Measurements from ENCODE around the gene RUNX1. TPM values are rescaled to one million over a fixed set of nuclear protein-coding genes. Genes with fewer than 3 reads are reported as not detected.

Gene RUNX1
- total RNA-seq, 1 donor from 2014 or later = 0.47 TPM

DNA sequence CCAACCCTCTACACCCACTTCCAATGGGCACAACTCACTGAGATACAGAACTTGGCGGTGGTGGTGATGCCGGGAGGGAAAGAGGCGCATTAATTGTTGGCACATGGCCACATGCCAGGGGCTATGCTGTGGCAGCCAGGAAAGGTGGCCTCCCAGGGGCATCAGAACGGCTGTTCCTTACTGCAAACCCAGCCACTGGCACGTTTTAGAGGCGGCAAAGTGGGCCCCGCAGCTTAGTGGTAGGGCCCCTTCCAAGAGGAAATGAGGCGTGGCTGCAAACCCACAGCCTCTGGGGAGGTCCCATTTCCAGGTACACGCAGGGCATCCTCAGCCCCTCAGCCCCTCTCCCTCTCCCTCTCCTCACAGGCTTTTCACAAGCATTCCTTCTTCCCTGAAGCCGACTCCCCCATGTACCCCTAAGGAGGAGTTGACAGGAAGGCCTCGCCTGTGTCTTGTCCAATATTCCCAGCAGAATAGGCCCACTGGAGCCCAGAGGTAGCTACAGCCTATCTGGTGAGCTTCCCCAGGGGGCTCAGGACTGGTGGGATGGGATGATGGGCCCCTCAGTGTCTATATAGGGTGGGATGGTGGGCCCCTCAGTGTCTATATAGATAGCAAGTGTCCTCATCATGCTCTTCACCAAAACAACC, 214.1 kb downstream of the RUNX1 start:
- H3K27me3 Mint-ChIP-seq (ENCODE audit: unreplicated experiment) = no peaks in the 10 kb centered on the region
- H3K4me1 Mint-ChIP-seq (ENCODE audit: low read depth, unreplicated experiment) = no peaks in the 10 kb centered on the region
- H3K27ac Mint-ChIP-seq (ENCODE audit: unreplicated experiment) = no peak overlapping the region
- DNase-seq = no peak
- H3K36me3 Mint-ChIP-seq (ENCODE audit: unreplicated experiment) = no peaks in the 10 kb centered on the region
- no peaks in the 10 kb centered on the region for H3K9me3 Mint-ChIP-seq (ENCODE audit: unreplicated experiment)
- no peak overlapping the region for H3K4me3 Mint-ChIP-seq (ENCODE audit: unreplicated experiment)
- TF ChIP-seq, protein P1, sequence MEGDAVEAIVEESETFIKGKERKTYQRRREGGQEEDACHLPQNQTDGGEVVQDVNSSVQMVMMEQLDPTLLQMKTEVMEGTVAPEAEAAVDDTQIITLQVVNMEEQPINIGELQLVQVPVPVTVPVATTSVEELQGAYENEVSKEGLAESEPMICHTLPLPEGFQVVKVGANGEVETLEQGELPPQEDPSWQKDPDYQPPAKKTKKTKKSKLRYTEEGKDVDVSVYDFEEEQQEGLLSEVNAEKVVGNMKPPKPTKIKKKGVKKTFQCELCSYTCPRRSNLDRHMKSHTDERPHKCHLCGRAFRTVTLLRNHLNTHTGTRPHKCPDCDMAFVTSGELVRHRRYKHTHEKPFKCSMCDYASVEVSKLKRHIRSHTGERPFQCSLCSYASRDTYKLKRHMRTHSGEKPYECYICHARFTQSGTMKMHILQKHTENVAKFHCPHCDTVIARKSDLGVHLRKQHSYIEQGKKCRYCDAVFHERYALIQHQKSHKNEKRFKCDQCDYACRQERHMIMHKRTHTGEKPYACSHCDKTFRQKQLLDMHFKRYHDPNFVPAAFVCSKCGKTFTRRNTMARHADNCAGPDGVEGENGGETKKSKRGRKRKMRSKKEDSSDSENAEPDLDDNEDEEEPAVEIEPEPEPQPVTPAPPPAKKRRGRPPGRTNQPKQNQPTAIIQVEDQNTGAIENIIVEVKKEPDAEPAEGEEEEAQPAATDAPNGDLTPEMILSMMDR (IDR thresholded peaks at IDR 0.05; ENCODE audit: partially characterized antibody, unreplicated experiment) = no peak

DNA sequence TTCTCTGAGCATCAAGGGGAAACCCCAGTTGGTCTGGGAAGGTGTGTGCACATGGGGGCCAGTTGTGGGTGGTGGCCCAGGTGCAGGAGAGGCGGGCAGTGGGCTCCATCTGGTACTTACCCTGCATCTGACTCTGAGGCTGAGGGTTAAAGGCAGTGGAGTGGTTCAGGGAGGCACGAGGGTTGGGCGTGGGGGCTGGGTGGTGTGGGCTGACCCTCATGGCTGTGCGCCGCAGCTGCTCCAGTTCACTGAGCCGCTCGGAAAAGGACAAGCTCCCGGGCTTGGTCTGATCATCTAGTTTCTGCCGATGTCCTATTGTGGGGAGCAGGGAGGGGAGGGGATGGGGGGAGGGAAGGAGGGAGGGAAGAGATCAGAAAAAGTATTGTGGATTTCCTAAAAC, 214.8 kb downstream of the RUNX1 start:
- Mint-ChIP-seq H3K9me3 (ENCODE audit: unreplicated experiment) (no peaks in the 10 kb centered on the region), H3K27ac (ENCODE audit: unreplicated experiment) (no peak overlapping the region), H3K4me1 (ENCODE audit: low read depth, unreplicated experiment) (no peaks in the 10 kb centered on the region), H3K36me3 (ENCODE audit: unreplicated experiment) (no peaks in the 10 kb centered on the region), H3K4me3 (ENCODE audit: unreplicated experiment) (no peak overlapping the region), H3K27me3 (ENCODE audit: unreplicated experiment) (no peaks in the 10 kb centered on the region)
- DNase-seq = no peak
- TF ChIP-seq, protein P1 (IDR thresholded peaks at IDR 0.05; ENCODE audit: partially characterized antibody, unreplicated experiment) = no peak

DNA sequence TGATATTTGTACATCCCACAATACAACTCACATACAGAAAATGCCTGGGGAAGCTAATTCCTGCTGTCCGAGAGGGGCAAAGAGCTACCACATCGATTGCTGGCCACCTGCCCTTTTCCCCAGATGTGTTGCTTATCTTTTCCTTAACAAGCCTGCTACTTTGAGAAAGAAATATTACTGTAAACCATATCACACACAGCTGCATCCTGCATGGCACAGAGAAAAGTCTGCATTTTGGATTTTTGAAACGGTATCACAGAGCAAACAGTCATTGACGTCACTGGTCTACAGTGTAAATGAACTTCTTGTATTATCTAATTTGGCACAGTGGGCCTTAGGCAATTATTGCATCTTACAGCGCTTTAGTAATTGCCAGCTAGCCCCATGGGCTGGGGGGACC, 215.6 kb downstream of the RUNX1 start:
- H3K9me3 Mint-ChIP-seq (ENCODE audit: unreplicated experiment) = no peaks in the 10 kb centered on the region
- H3K27me3 Mint-ChIP-seq (ENCODE audit: unreplicated experiment) = no peaks in the 10 kb centered on the region
- TF ChIP-seq, protein P1 (IDR thresholded peaks at IDR 0.05; ENCODE audit: partially characterized antibody, unreplicated experiment) = no peak
- no peaks in the 10 kb centered on the region for H3K4me1 Mint-ChIP-seq (ENCODE audit: low read depth, unreplicated experiment)
- DNase-seq = no peak
- no peak overlapping the region for H3K27ac Mint-ChIP-seq (ENCODE audit: unreplicated experiment)
- H3K4me3 Mint-ChIP-seq (ENCODE audit: unreplicated experiment) = no peak overlapping the region
- no peaks in the 10 kb centered on the region for H3K36me3 Mint-ChIP-seq (ENCODE audit: unreplicated experiment)

DNA sequence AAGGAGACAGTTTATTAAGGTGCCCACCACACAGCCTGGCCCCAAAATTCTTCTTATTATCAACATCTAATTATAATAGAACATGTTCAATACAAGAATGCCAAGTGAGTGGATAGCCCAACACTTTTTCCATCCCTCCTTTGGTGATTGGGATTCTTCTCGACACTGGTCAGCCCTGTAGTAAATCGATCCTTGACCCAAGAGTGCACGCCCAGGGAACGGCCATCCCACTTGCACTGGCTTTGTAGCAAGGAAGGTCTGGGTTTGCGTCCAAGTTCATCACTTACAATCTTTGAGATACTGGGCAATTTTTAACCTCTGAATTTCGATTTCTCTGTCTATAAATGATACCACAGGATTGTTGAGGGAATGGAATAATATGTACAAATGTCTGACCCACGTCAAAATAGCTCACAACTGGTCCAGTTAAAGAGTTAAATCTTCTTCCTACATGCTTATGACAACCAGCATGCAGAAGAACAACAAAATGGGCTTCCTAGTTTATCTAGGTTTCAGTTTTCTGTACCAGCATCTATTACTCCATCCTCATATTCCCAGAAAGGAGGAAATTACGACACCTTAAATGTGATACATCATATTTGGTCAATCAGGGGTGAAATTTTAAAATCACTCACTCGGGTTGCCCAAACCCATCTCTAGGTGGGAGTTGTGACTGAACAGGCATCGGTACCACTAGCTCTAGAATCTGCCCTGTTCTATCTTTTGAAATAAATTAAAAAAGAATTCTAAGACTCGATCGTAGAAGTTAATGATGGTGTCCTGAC, 218.5 kb downstream of the RUNX1 start:
- TF ChIP-seq, protein P1 (IDR thresholded peaks at IDR 0.05; ENCODE audit: partially characterized antibody, unreplicated experiment) = no peak
- Mint-ChIP-seq H3K27ac (ENCODE audit: unreplicated experiment) (no peak overlapping the region), H3K36me3 (ENCODE audit: unreplicated experiment) (peaks cover 5% of the 10 kb centered on the region), H3K4me1 (ENCODE audit: low read depth, unreplicated experiment) (no peaks in the 10 kb centered on the region), H3K27me3 (ENCODE audit: unreplicated experiment) (no peaks in the 10 kb centered on the region), H3K9me3 (ENCODE audit: unreplicated experiment) (no peaks in the 10 kb centered on the region), H3K4me3 (ENCODE audit: unreplicated experiment) (no peak overlapping the region)
- DNase-seq = no peak

Measured in glutamatergic neuron (in vitro differentiated cells).